Breast epithelium (tissue), 3 donors: ENCODE results near the gene F2RL3.

Source experiments
- POLR2A ChIP-seq: fragments of 450-650 bp; IDR thresholded peaks from one replicate; pipeline ENCODE4 v1.6.1; 2016; ENCODE audit warnings: antibody characterized with exemption, mild to moderate bottlenecking, moderate library complexity
- POLR2AphosphoS5 ChIP-seq, 3 donors: sonication (generic); formaldehyde crosslinking; IDR thresholded peaks; one replicate each; pipeline ENCODE4 v1.6.1; 2017; ENCODE audit warnings: antibody characterized with exemption in 3 of 3
- TF ChIP-seq, protein P1 (sequence below), 3 donors: fragments of 450-650 bp; IDR thresholded peaks; one replicate each; pipeline ENCODE4 v1.5.1; 2016 to 2017; ENCODE audit warnings: antibody characterized with exemption in 3 of 3, mild to moderate bottlenecking in 3 of 3, moderate library complexity in 3 of 3

DNA sequence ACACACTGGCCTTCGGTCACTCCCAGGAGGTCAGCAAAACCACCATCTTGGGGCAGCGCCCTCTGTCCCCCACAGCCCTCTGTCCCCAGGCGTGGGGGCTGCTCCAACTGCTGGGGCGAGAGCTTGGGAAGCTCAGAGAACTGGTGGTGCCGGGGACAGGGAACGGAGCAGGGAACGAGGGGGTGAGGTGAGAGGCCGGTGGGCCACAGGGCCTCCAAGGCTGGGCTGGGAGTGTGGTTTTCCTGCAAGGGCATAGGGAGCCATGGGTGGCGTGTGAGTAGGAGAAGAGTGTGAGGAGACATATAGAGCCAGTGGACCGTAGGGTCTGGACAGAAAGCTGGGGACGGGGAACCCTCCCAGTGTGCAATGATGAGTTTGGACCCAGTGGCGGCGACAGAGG, 34.1 kb downstream of the F2RL3 start:
- TF ChIP-seq, protein P1, sequence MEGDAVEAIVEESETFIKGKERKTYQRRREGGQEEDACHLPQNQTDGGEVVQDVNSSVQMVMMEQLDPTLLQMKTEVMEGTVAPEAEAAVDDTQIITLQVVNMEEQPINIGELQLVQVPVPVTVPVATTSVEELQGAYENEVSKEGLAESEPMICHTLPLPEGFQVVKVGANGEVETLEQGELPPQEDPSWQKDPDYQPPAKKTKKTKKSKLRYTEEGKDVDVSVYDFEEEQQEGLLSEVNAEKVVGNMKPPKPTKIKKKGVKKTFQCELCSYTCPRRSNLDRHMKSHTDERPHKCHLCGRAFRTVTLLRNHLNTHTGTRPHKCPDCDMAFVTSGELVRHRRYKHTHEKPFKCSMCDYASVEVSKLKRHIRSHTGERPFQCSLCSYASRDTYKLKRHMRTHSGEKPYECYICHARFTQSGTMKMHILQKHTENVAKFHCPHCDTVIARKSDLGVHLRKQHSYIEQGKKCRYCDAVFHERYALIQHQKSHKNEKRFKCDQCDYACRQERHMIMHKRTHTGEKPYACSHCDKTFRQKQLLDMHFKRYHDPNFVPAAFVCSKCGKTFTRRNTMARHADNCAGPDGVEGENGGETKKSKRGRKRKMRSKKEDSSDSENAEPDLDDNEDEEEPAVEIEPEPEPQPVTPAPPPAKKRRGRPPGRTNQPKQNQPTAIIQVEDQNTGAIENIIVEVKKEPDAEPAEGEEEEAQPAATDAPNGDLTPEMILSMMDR (IDR thresholded peaks at IDR 0.05), result no peak
- TF ChIP-seq POLR2A (no peak), POLR2AphosphoS5 (IDR thresholded peaks at IDR 0.05) (no peak)
